NCI-H1105 (cell line): Measurements from ENCODE around the gene CAD.

Experiments used
- DNase-seq: peaks from one replicate; lab custom pipeline; 2025; lab: John Stamatoyannopoulos, UW

Gene CAD

DNA sequence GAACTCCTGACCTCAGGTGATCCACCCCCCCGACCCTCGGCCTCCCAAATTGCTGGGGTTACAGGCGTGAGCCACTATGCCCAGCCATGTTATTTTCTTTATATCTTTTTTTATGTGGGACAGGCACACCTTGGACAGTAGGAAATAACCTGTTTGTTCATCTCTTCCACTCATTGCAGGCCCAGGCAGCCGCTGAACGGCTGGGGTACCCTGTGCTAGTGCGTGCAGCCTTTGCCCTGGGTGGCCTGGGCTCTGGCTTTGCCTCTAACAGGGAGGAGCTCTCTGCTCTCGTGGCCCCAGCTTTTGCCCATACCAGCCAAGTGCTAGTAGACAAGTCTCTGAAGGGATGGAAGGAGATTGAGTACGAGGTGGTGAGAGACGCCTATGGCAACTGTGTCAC is 8.4 kb downstream of the CAD start:
- DNase-seq, result no peak

DNA sequence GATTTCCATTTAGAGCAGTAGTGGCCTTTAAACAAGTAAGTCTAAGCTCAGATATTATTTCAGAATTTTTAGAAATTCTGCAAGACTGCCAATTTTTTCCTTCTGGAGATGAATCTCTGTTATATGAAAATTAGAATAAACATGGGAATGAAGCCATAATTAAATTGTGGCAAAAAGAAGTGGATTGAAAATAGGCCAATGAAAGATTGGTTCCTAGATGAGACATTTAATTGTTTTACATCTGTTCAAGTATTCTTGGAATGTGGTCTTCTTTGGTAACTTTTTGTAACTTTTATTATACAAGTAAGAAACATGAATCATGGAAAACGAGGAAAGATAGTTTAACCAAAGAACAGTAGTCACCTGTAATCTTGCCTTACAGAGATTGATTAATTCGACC is 10.3 kb downstream of the CAD start:
- no peak for DNase-seq

DNA sequence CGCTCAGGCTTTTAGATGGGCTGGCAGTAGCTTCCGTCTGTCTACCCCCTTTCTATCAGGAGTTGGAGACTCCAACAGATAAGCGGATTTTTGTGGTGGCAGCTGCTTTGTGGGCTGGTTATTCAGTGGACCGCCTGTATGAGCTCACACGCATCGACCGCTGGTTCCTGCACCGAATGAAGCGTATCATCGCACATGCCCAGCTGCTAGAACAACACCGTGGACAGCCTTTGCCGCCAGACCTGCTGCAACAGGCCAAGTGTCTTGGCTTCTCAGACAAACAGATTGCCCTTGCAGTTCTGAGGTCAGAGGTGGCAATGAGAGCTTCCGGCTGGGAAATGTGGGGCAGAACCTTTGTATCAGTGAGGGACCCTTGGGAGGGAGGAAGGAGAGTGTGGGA is 14.8 kb downstream of the CAD start:
- DNase-seq, result no peak

DNA sequence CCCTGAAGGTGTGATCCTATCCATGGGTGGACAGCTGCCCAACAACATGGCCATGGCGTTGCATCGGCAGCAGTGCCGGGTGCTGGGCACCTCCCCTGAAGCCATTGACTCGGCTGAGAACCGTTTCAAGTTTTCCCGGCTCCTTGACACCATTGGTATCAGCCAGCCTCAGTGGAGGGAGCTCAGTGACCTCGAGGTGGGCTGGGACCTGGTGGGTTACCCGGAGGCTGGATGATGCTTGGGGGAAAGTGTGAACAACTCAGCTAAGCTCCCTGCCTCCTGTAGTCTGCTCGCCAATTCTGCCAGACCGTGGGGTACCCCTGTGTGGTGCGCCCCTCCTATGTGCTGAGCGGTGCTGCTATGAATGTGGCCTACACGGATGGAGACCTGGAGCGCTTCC is 16.2 kb downstream of the CAD start:
- DNase-seq, result no peak

DNA sequence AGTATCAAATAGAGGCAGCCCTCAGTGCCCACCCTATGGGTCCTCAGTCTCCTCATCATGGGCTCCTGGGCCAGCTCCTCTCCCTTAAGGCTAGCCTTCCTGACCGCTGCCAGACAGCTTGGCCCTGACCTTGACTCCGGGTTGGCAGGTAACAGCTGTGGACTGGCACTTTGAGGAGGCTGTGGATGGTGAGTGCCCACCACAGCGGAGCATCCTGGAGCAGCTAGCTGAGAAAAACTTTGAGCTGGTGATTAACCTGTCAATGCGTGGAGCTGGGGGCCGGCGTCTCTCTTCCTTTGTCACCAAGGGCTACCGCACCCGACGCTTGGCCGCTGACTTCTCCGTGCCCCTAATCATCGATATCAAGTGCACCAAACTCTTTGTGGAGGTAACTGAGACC is 19.0 kb downstream of the CAD start:
- DNase-seq, result no peak

DNA sequence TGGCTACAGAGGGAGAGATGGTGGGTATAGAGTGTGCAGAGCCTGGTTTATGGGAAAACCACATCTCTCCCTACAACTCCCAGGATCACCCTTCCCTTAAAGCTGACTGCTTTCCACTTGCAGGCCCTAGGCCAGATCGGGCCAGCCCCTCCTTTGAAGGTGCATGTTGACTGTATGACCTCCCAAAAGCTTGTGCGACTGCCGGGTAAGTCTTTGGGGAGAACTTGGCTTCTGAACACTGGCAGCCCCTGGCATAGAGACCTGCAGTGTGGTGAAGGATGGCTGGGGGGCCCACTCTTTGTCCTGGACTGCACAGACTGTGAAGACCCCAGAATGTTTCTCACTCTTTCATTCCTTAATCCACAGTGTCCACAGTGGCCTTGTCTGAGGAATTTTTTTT is 19.5 kb downstream of the CAD start:
- no peak for DNase-seq

DNA sequence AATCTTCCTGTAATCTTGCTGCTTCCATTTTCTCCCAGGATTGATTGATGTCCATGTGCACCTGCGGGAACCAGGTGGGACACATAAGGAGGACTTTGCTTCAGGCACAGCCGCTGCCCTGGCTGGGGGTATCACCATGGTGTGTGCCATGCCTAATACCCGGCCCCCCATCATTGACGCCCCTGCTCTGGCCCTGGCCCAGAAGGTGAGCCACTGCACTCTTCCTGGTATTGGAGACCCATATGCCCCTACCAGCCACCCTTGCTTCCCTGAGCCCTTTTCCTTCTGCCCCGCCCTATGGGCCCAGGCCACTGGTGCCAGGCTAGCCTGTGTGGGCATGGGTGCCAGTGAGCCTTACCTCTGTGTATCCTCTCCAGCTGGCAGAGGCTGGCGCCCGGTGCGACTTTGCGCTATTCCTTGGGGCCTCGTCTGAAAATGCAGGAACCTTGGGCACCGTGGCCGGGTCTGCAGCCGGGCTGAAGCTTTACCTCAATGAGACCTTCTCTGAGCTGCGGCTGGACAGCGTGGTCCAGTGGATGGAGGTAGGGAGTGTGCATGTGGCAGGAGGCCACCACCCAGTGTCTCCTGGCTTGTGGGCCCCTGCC is 20.3 kb downstream of the CAD start:
- no peak for DNase-seq

DNA sequence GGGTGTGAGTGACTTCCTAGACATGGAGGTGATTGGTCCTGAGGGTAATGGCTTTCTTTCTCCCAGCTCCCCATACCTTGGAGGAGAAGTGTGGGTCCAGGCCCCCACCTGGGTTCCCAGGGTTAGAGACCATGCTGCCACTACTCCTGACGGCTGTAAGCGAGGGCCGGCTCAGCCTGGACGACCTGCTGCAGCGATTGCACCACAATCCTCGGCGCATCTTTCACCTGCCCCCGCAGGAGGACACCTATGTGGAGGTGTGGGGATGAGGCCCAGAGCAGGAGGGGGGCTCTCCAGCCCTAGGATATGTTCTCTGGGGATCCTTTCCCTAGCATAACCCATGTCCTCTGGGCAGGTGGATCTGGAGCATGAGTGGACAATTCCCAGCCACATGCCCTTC is 21.8 kb downstream of the CAD start:
- DNase-seq, result no peak

DNA sequence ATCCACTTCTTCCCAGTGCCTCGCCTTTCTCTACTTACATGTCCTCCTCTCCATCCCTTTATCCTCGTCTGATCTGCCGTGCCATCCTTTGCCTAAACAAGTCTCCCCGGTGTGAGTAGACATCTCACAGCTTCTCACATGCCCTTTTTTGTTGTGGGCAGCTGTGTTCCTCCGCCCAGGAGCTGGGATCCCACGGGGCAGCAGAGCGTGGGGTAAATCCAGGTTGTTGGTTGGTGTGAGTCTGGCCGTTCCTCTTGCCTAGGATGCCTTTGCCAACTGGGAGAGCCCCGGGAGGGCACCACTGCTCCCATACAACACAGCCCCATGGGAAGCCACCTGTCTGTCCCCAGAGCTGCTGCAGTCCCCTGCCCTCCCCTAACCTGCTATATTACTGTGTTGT is 23.2 kb downstream of the CAD start:
- DNase-seq, result no peak

DNA sequence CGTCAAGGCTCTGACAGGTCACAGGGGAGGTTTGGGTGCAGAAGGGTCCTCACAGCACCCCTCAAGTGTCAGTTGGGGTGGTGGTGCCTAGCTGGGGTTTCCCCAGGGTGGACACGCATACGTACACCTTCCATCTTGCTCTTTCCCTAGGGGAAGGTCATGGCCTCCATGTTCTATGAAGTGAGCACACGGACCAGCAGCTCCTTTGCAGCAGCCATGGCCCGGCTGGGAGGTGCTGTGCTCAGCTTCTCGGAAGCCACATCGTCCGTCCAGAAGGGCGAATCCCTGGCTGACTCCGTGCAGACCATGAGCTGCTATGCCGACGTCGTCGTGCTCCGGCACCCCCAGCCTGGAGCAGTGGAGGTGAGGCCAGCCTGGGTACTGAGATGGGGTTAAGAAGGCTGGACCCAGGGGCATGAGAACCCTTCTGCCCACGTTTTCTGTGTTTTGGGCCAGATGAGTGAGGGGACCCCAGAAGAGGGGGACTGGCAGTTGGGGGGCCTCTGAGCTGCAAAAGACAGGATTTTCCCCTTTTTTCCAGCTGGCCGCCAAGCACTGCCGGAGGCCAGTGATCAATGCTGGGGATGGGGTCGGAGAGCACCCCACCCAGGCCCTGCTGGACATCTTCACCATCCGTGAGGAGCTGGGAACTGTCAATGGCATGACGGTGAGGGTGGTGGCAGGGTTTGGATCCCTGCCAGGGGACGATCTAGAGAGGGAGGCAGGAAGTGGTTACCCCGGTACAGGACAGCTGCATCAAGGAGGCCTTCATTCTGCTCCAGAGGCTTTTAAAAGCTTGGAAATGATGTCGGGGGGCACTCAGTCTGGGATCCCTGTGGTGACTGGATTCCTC is 24.8 kb downstream of the CAD start:
- no peak for DNase-seq

DNA sequence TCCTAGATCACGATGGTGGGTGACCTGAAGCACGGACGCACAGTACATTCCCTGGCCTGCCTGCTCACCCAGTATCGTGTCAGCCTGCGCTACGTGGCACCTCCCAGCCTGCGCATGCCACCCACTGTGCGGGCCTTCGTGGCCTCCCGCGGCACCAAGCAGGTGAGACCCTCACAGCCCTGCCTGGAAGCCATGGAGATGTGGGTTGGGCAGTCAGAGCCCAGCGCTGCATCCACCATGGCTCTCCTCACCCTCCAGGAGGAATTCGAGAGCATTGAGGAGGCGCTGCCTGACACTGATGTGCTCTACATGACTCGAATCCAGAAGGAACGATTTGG is 25.4 kb downstream of the CAD start:
- DNase-seq, result no peak

DNA sequence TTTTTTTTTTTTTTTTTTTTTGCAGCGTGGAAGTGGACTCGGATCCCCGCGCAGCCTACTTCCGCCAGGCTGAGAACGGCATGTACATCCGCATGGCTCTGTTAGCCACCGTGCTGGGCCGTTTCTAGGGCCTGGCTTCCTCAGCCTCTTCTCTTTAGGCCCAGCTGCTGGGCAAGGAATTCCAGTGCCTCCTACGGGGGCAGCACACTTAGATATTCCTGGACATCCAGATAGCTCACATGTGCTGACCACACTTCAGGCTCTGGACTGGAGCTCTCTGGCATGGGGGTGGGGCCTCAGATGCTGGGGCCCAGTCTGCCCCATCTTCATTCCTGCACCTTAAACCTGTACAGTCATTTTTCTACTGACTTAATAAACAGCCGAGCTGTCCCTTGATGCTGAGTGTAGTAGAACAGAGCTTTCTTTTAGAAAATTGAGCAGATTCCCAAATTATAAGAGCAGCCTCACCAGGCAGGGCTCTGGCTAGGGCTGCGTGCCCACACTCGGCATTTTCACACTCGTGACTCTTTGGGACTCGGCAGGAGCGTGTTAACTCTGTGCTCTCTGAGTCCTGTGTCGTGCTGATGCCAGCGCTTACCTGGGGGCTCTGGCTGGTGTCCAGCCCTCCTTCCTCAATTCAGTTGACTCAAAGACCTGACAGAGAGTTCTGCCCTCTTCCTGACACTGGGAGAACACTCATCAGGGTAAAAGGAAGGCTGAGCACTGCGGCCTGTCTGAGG is 26.4 kb downstream of the CAD start:
- no peak for DNase-seq

DNA sequence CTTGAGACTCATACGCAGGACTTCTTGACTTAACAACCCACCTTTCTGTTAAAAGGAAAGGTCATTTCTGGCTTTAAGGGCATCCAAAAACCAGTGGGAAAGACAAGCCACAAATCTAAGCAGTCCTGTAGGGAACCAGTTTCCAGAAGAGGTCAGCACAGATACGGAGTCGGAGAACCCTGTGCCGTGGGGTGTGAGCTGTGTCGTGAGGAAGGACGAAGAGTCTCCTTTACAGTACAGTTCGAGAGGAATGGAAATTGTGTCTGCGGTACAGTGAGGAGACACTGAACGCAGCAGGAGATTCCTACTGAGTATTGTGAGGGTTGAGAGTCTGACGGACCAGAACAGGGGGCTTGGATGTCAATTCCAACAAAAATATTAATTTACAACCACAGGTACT is 27.9 kb downstream of the CAD start:
- DNase-seq, result no peak

DNA sequence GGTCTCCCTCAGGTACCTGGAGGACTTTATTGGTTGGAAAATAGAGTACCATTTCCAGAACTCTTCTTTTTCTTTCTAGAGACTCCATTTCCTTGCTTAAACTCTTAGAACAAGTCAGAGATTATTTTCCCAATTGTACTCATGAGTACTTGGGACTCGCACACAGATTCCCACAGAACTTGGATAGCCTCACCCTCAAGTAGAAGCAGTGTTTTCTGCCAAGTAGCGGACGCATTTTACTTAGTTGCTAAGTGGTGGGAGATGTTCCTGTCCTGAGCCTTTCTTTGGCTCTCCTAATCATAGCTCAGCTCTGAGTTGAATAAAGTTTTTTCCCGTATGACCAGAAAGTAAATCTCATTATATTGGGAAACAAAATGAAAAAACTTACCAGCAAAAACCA is 28.5 kb downstream of the CAD start:
- no peak for DNase-seq

DNA sequence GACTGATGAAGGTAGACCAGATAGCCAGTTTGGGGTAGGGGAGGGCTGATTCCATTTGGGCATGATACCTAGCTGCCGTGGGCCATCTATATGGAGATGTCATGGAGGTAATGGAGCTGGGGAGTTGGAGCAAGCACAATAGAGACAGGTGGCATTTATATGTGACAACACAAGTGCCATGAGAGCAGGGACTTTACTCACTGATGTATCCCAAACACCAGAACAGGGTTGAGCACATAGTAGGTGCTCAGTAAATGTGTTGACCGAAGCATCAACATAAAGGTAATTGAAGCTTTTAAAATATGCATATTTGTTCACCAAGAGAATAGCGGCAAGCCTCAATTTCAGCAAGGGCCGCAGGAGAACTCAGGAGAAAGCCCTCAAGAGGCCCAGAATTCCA is 30.7 kb downstream of the CAD start:
- no peak for DNase-seq

DNA sequence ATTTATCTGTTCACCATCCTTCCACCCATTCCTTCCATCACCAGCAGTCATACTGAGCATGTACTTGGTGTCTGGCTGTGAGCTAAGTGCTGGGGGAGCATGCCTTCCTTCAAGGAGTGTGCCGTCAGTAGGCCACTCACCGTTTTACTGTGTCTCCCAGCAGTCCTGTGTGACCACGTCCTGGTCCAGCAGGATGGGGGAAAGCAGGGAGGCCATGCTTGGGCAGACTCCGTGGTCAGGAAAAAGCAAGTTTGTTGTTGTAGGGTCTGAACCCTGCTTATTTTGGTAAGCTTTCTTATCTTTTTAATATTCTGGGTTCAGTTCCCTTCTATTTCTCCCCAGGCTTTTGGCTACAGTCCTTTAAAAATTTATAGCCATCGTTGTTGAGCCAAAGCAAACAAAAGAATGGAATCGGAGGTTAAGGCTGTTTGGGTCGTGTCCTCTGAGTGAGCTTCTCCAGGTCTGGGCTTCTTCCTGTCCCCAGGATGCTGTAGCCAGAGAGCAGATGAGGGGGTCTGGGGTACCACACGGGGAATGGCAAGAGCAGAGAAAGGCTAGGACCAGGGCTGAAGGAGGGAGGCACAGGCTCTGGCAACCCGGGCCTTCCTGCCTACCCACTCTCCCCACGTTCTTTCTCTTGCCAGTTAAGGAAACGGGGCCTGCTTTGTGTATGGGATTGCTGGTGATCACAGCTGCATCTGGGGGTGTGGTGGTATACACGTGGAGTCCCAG is 32.2 kb downstream of the CAD start:
- DNase-seq, result no peak

DNA sequence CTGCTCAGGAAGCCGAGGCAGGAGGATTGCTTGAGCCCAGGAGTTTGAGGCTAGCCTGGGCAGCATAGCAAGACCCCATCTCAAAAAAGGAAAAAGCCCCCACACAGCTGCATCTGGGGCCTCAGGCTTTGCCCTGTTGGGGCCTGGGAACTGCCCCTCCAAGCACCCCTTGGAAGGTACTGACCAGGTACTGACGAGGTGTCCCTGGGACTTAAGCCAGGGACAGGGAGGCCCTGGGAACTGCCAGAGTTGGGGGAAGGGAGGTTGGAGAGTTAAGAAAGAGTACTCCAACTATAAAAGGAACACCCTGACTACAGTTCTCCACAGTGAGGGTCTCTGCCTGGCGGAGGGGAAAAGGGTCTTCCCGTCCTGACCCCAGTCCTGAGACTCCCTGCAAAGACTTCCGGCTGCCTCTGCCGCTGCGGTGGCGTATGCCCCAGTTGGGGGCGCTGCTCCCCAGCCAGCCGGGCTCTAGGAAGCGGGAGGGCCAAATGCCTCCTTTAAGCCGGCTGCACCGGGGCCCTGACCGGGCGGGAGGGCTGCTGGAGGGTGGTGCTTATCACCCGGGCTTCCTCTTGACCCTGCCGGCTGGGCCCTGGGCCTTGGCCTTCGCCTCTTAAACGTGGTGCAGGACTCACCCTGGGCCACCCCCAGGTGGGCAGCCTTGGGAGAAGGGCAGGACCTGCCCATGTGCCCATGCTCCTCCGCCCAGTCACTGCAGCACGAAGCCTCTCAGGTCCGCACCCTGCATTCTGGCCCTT is 32.9 kb downstream of the CAD start:
- DNase-seq, result no peak

DNA sequence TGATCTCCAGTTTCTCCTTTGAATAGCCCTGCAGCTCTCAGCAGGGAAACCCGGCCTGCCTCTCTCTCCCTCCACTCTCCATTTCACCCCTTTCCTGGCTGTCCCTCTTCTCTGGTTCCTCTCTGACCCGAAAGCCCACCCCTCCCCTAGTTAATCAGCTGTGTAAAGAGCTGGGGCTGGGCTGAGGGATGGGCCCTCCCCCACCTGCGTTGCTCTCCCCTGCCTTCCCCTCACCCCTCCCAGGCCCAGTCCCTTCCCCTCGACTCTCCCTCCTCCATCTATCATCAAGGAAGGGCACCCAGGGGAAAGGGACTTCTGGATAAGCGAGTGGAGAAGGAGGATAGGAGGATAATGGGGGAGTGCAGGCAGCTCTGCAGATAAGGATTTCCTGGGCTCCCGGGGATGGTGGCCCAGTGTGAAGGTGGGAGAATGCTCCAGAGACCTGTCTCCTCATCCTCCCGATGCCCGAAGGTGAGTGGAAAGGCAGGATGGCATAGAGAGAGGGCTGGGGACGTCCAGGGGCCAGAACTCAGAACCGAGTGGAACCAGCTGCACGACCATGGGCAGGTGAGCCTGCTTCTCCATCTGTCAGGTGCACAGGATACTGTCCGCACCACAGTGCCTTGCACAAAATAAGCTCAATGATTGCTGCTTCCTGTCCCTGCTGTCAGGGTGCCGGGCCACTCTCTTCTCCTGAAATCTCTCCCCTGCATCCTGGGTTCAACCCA is 33.6 kb downstream of the CAD start:
- DNase-seq, result no peak

DNA sequence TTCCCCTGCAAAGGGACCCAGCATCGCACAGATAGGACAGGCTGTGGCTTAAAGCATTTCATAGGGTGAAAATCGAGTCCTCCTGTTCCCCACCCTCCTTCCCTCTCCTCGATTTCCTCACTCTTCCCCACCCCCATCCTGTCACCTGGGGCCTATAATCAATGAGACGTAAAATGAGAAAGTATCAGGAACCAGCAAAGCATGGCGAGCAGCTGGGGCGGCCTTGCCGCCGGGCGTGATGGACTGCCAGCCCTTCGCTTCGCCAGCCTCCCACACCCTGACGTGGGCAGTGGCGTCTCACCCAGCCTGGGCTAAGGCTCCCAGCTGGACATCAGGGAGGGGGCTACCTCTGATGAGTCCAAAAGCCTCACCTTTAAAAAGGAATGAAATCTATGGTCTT is 34.6 kb downstream of the CAD start:
- no peak for DNase-seq

DNA sequence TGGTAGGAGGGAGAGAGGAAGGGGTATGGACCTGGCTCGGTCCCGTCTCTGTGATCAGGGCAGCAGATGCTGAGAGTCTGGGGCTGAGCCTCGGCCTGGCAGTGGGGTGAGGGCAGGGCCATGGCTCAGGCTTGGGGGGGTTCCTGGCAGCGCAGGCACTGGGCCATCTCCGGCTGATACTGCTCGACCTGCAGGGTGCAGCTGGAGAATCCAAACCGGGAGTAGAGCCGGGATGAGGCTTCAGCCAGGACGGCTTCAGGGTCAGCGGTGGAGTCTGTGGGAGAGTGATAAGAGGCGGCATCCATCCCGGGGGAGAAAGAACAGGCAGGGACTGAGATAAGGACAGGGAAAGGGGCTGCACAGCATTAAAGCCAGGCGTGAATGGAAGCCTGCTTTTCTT is 38.0 kb downstream of the CAD start:
- no peak for DNase-seq

DNA sequence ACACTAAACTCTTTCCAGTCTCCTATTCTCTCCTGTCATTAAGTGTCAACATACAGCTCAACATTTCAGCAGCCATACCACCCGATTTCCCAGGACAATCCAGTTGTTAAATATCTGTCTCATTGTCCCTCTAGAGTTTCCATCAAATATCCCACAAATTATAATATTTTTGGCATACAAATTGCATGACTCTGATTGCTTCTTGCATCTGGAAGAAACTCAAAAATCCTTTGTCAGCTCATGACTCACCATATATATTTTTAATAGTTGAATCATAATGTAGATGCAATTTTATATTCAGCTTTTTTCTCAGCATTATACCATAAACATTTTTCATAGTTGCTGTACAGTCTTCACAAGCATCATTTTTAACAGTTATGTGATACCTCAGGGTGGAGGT is 38.5 kb downstream of the CAD start:
- DNase-seq, result no peak
